ENCODE data around the gene TMEM30B. TPM values are rescaled to one million over a fixed set of nuclear protein-coding genes. Genes with fewer than 3 reads are reported as not detected.

TMEM30B gene
- total RNA-seq, 4 donors from 2014 or later, result 15.6 to 47.6 (median 39.9) TPM

- Histone ChIP-seq H3K27me3 (no peaks in the 10 kb centered on the region), H3K9me3 (no peaks in the 10 kb centered on the region), H3K4me1 (peaks cover 0 to 14% (median 0%) of the 10 kb centered on the region in 4 donors), H3K36me3 (no peaks in the 10 kb centered on the region), H3K4me3 (no peak overlapping the region), H3K27ac (no peak overlapping the region)
- 63 to 74% methylated on average over 3 of the region's 3 CpGs for WGBS, 2 donors
- TF ChIP-seq CTCF (IDR thresholded peaks at IDR 0.05), result no peak
- no peak for TF ChIP-seq EP300 (IDR thresholded peaks at IDR 0.05)
- no peak for TF ChIP-seq POLR2A (IDR thresholded peaks at IDR 0.05)
- DNase-seq (ENCODE audit: low spot score in 2 of 2), result no peak
Measured at GRCh38 chr14:61288720-61289119, 7.6 kb upstream of the TMEM30B start.

DNA sequence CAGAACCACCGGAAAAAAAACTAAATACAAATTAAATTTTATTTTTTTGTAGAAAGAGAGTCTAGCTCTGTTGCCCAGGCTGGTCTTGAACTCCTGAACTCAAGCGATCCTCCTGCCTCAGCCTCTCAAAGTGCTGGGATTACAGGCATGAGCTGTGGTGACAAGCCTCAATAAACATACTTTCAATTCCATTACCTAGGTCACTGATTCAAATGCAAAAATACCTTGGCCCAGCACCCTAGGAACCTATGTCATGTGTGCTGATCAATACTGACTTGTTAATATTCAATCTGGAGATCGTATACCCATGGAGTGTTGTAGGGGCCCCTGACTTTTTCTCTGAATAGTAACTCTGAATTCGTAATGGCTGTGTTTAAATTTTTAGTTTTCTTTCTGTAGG lies 7.1 kb upstream of the TMEM30B start:
- Histone ChIP-seq H3K27me3 (no peaks in the 10 kb centered on the region), H3K27ac (no peak overlapping the region), H3K4me1 (peaks cover 0 to 14% (median 0%) of the 10 kb centered on the region in 4 donors), H3K36me3 (no peaks in the 10 kb centered on the region), H3K9me3 (no peaks in the 10 kb centered on the region), H3K4me3 (no peak overlapping the region)
- 82 to 86% methylated on average over 4 of the region's 4 CpGs for WGBS, 2 donors
- TF ChIP-seq CTCF (IDR thresholded peaks at IDR 0.05), result no peak
- no peak for DNase-seq (ENCODE audit: low spot score in 2 of 2)

DNA sequence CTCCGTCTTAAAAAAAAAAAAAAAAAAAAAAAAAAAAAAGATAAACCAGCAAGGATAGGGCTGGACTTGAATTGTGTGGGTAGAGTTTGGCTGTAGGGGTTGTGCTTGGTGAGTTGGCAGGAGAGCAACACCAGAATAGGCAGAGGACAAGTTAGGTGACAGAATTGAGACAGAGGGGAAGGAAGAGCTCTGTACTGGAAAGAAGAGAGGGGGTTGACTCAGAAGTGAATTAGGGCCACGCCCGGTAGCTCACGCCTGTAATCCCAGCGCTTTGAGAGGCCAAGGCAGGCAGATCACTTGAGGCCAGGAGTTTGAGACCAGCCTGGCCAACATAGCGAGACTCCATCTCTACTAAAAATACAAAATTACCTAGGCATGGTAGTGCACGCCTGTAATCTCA lies 6.1 kb upstream of the TMEM30B start:
- WGBS, 2 donors, result 84 to 91% methylated on average over 7 of the region's 7 CpGs

DNA sequence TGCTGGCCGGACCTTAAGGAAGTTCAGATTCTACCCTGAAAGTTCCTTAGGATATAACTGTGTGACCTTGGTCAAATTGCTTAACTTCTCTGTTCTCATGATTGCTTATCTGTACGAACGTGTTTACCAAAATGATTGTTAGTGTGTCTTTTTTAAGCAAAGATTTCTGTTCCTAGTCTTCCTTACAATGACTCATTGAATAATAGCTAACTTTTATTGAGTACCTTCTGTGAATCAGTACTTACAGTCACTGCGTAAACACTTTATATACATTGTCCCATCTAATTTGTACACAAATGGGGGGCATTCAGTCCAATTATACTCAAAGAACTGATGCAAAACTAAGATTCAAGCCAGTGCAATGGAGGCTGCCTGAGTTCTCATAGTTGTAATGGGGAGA lies 4.2 kb upstream of the TMEM30B start:
- Histone ChIP-seq H3K27ac (no peak overlapping the region), H3K4me1 (peaks cover 0 to 25% (median 1%) of the 10 kb centered on the region in 4 donors), H3K4me3 (no peak overlapping the region), H3K36me3 (no peaks in the 10 kb centered on the region), H3K9me3 (no peaks in the 10 kb centered on the region), H3K27me3 (peaks cover 0 to 9% of the 10 kb centered on the region in 2 donors)
- no peak for TF ChIP-seq CTCF (IDR thresholded peaks at IDR 0.05)
- TF ChIP-seq POLR2A (IDR thresholded peaks at IDR 0.05), result no peak
- TF ChIP-seq EP300 (IDR thresholded peaks at IDR 0.05), result no peak
- whole genome bisulfite sequencing, 2 donors, result 79% methylated on average over 4 of the region's 4 CpGs
- no peak for DNase-seq (ENCODE audit: low spot score in 2 of 2)

More for the DNA sequence above, 6.1 kb upstream of the TMEM30B start:
- H3K27me3 ChIP-seq, result no peaks in the 10 kb centered on the region
- no peak overlapping the region for H3K27ac ChIP-seq
- TF ChIP-seq EP300 (IDR thresholded peaks at IDR 0.05) (no peak), CTCF (IDR thresholded peaks at IDR 0.05) (no peak), POLR2A (IDR thresholded peaks at IDR 0.05) (no peak)
- H3K4me3 ChIP-seq, result no peak overlapping the region
- no peaks in the 10 kb centered on the region for H3K9me3 ChIP-seq
- peaks cover 0 to 14% (median 1%) of the 10 kb centered on the region in 4 donors for H3K4me1 ChIP-seq
- DNase-seq (ENCODE audit: low spot score in 2 of 2), result no peak
- no peaks in the 10 kb centered on the region for H3K36me3 ChIP-seq

- Histone ChIP-seq H3K4me3 (no peak overlapping the region), H3K27ac (no peak overlapping the region), H3K36me3 (no peaks in the 10 kb centered on the region), H3K4me1 (peaks cover 0 to 38% (median 1%) of the 10 kb centered on the region in 4 donors), H3K9me3 (no peaks in the 10 kb centered on the region), H3K27me3 (peaks cover 0 to 17% of the 10 kb centered on the region in 2 donors)
- no peak for TF ChIP-seq POLR2A (IDR thresholded peaks at IDR 0.05)
- TF ChIP-seq EP300 (IDR thresholded peaks at IDR 0.05), result no peak
- TF ChIP-seq CTCF (IDR thresholded peaks at IDR 0.05), result no peak
- no peak for DNase-seq (ENCODE audit: low spot score in 2 of 2)
- WGBS, 2 donors, result 82 to 90% methylated on average over 3 of the region's 3 CpGs
Measured at GRCh38 chr14:61284001-61284400, 2.9 kb upstream of the TMEM30B start.
